ENCODE measurements around the gene PAN3. TPM values are rescaled to one million over a fixed set of nuclear protein-coding genes. Genes with fewer than 3 reads are reported as not detected.

Gene PAN3
- total RNA-seq, 1 donor from 2014 or later, result 36.1 TPM

GRCh38 chr13:28333204-28333881 is 195.0 kb downstream of the PAN3 start:
- H3K4me3 ChIP-seq, result no peak overlapping the region
- intact Hi-C loops (cut with DNase I), result no loop called here
- TF ChIP-seq POLR2AphosphoS5 (IDR thresholded peaks at IDR 0.05; ENCODE audit: insufficient read depth in 1 of 2, low read depth in 1 of 2) (no peak), POLR2A (IDR thresholded peaks at IDR 0.05) (no peak)
- TF ChIP-seq, protein P1, sequence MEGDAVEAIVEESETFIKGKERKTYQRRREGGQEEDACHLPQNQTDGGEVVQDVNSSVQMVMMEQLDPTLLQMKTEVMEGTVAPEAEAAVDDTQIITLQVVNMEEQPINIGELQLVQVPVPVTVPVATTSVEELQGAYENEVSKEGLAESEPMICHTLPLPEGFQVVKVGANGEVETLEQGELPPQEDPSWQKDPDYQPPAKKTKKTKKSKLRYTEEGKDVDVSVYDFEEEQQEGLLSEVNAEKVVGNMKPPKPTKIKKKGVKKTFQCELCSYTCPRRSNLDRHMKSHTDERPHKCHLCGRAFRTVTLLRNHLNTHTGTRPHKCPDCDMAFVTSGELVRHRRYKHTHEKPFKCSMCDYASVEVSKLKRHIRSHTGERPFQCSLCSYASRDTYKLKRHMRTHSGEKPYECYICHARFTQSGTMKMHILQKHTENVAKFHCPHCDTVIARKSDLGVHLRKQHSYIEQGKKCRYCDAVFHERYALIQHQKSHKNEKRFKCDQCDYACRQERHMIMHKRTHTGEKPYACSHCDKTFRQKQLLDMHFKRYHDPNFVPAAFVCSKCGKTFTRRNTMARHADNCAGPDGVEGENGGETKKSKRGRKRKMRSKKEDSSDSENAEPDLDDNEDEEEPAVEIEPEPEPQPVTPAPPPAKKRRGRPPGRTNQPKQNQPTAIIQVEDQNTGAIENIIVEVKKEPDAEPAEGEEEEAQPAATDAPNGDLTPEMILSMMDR (IDR thresholded peaks at IDR 0.05), result no peak

GRCh38 chr13:28336193-28336657 is 197.9 kb downstream of the PAN3 start:
- no peak for DNase-seq (ENCODE audit: extremely low spot score in 2 of 2)
- TF ChIP-seq POLR2AphosphoS5 (IDR thresholded peaks at IDR 0.05; ENCODE audit: insufficient read depth in 1 of 2, low read depth in 1 of 2) (no peak), POLR2A (IDR thresholded peaks at IDR 0.05) (no peak)
- TF ChIP-seq, protein P1 (IDR thresholded peaks at IDR 0.05), result no peak
- H3K4me1 ChIP-seq, result peaks cover 16% of the 10 kb centered on the region
- no peaks in the 10 kb centered on the region for H3K36me3 ChIP-seq
- no peak overlapping the region for H3K27ac ChIP-seq
- H3K9me3 ChIP-seq, result no peaks in the 10 kb centered on the region
- intact Hi-C loops (cut with DNase I), result no loop called here
- no peaks in the 10 kb centered on the region for H3K27me3 ChIP-seq
- no peak overlapping the region for H3K4me3 ChIP-seq

More at GRCh38 chr13:28333204-28333881, 195.0 kb downstream of the PAN3 start:
- H3K36me3 ChIP-seq, result no peaks in the 10 kb centered on the region
- no peak for DNase-seq (ENCODE audit: extremely low spot score in 2 of 2)
- no peaks in the 10 kb centered on the region for H3K9me3 ChIP-seq
- H3K4me1 ChIP-seq, result peaks cover 13% of the 10 kb centered on the region
- no peak overlapping the region for H3K27ac ChIP-seq
- no peaks in the 10 kb centered on the region for H3K27me3 ChIP-seq

DNA sequence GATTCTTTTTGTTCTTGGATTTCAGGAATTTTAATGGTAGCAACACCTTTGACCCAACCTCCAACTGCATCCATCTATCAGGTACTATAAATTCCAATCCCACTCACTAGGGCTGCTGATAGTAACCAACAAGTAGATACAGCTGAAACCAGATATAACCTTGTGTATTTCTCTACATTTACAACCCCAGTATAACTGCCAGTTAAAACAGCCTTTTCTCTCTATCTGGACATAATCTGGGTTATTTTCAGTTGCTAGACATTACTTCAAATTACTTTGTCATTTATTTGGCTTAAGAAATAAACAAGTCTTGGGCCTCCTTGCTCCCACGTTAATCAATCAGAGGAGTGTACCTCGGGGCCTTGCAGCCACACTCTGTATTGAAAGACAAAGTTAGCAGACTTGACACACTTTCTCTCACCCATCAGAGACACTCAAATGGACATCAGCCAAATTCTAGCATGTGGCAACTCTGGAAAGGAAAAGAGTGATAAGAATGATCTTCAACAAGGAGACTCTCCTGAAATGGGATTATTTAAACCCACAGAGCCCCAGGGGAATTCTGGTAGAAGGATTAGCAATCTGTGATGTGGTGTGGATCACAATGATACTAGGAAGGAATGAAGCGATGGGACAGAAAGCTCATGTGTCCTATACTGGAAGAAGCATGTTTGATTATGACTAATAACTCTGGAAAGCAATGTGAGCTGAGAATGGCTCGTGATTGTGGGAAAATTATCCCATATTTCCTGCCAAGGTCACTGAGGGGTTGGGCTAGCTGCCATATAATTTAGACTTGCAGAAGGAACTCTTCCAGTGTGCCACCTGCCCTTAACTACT is 199.0 kb downstream of the PAN3 start:
- TF ChIP-seq POLR2AphosphoS5 (IDR thresholded peaks at IDR 0.05; ENCODE audit: insufficient read depth in 1 of 2, low read depth in 1 of 2), result no peak
- no peak for TF ChIP-seq POLR2A (IDR thresholded peaks at IDR 0.05)
- TF ChIP-seq, protein P1 (IDR thresholded peaks at IDR 0.05), result no peak
- Histone ChIP-seq H3K4me3 (no peak overlapping the region), H3K4me1 (peaks cover 16% of the 10 kb centered on the region), H3K27me3 (no peaks in the 10 kb centered on the region), H3K9me3 (no peaks in the 10 kb centered on the region), H3K27ac (no peak overlapping the region), H3K36me3 (no peaks in the 10 kb centered on the region)
- intact Hi-C loops (cut with DNase I), result no loop called here
- DNase-seq (ENCODE audit: extremely low spot score in 2 of 2), result no peak

GRCh38 chr13:28338006-28338574 is 199.7 kb downstream of the PAN3 start:
- no peak overlapping the region for H3K27ac ChIP-seq
- TF ChIP-seq, protein P1 (IDR thresholded peaks at IDR 0.05), result no peak
- TF ChIP-seq POLR2AphosphoS5 (IDR thresholded peaks at IDR 0.05; ENCODE audit: insufficient read depth in 1 of 2, low read depth in 1 of 2) (no peak), POLR2A (IDR thresholded peaks at IDR 0.05) (no peak)

More at GRCh38 chr13:28338006-28338574, 199.7 kb downstream of the PAN3 start:
- H3K27me3 ChIP-seq, result no peaks in the 10 kb centered on the region
- peaks cover 16% of the 10 kb centered on the region for H3K4me1 ChIP-seq
- intact Hi-C loops (cut with DNase I), result no loop called here
- H3K4me3 ChIP-seq, result no peak overlapping the region
- no peaks in the 10 kb centered on the region for H3K36me3 ChIP-seq
- no peak for DNase-seq (ENCODE audit: extremely low spot score in 2 of 2)
- no peaks in the 10 kb centered on the region for H3K9me3 ChIP-seq
